RWPE2 (cell line): ENCODE measurements around the gene TMEM238L.
A peak's percentile ranks its signal among the peaks of the same experiment; 100 is the strongest.

Experiments used
- ATAC-seq: fragments of 200-7000 bp; cut with Tn5 transposase; 3 replicates; pipeline ENCODE4 v1.9.1; 2021; ENCODE audit warnings: low read depth
- DNase-seq: peaks from one replicate; pipeline ENCODE4 v3.0.0-alpha.2; 2020; ENCODE audit warnings: low spot score
- H3K27ac ChIP-seq: fragments of 450-650 bp; 2 replicates; pipeline ENCODE4 v1.5.1; 2017; ENCODE audit warnings: mild to moderate bottlenecking; ENCODE audit not compliant: poor library complexity, severe bottlenecking
- H3K27me3 ChIP-seq: fragments of 250-450 bp; sonication (Bioruptor Pico); 2 replicates; pipeline ENCODE4 v1.5.1; 2021; ENCODE audit warnings: mild to moderate bottlenecking, moderate library complexity; ENCODE audit not compliant: insufficient read depth, poor library complexity, severe bottlenecking
- H3K36me3 ChIP-seq: fragments of 250-450 bp; sonication (Bioruptor Pico); 2 replicates; pipeline ENCODE4 v1.5.1; 2020; ENCODE audit warnings: low read depth, mild to moderate bottlenecking, moderate library complexity
- H3K4me1 ChIP-seq: fragments of 250-450 bp; sonication (Bioruptor Pico); 2 replicates; pipeline ENCODE4 v1.5.1; 2021; ENCODE audit warnings: mild to moderate bottlenecking, moderate library complexity; ENCODE audit not compliant: insufficient read depth, poor library complexity, severe bottlenecking
- H3K4me3 ChIP-seq: fragments of 250-450 bp; sonication (Bioruptor Pico); 2 replicates; pipeline ENCODE4 v1.5.1; 2021; ENCODE audit warnings: mild to moderate bottlenecking, moderate library complexity; ENCODE audit not compliant: severe bottlenecking
- H3K9me3 ChIP-seq: fragments of 250-450 bp; sonication (Bioruptor Pico); 2 replicates; pipeline ENCODE4 v1.5.1; 2021; ENCODE audit warnings: mild to moderate bottlenecking, moderate library complexity; ENCODE audit not compliant: severe bottlenecking
- CTCF ChIP-seq: fragments of 450-650 bp; IDR thresholded peaks from one replicate; pipeline ENCODE4 v1.5.1; 2017; ENCODE audit warnings: mild to moderate bottlenecking, moderate library complexity; ENCODE audit not compliant: poor library complexity, severe bottlenecking

Gene TMEM238L

GRCh38 chr17:10754861-10755591 is 48.9 kb downstream of the TMEM238L start:
- ATAC-seq (no peak), DNase-seq (no peak)
- Histone ChIP-seq H3K4me3 (no peak overlapping the region), H3K27ac (no peak overlapping the region), H3K4me1 (no peaks in the 10 kb centered on the region), H3K36me3 (no peaks in the 10 kb centered on the region), H3K27me3 (no peaks in the 10 kb centered on the region), H3K9me3 (no peaks in the 10 kb centered on the region)
- no peak for TF ChIP-seq CTCF

DNA sequence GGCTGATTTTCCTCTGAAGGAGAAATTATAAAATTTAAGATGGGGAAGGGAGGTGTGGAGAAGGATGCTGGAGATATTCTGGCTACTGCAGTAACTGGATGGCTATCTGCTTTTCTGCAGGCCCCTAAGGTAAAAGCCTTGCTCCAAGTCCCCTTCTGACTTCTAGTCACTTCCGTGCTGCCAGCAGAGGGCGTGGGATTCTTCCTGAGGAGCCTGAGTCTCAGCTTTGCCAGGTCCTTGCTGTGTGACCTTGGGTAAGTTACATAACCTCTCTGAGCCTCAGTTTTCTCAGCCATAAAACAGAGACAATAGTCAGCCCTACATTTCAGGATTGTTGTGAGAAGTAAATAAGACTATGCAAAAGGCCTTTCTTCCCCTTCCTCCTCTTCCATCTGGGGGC is 49.8 kb downstream of the TMEM238L start:
- Histone ChIP-seq H3K4me1 (no peaks in the 10 kb centered on the region), H3K4me3 (no peak overlapping the region), H3K36me3 (no peaks in the 10 kb centered on the region), H3K9me3 (no peaks in the 10 kb centered on the region), H3K27me3 (no peaks in the 10 kb centered on the region), H3K27ac (no peak overlapping the region)
- DNase-seq (no peak), ATAC-seq (no peak)
- TF ChIP-seq CTCF, result peak; percentile 40

- DNase-seq (no peak), ATAC-seq (no peak)
- Histone ChIP-seq H3K27ac (no peak overlapping the region), H3K36me3 (no peaks in the 10 kb centered on the region), H3K4me1 (no peaks in the 10 kb centered on the region), H3K9me3 (no peaks in the 10 kb centered on the region), H3K27me3 (no peaks in the 10 kb centered on the region), H3K4me3 (no peak overlapping the region)
- no peak for TF ChIP-seq CTCF
Observed at GRCh38 chr17:10752696-10753095, 51.2 kb downstream of the TMEM238L start.

GRCh38 chr17:10751563-10751962 is 52.3 kb downstream of the TMEM238L start:
- TF ChIP-seq CTCF, result no peak
- ATAC-seq, result no peak

DNA sequence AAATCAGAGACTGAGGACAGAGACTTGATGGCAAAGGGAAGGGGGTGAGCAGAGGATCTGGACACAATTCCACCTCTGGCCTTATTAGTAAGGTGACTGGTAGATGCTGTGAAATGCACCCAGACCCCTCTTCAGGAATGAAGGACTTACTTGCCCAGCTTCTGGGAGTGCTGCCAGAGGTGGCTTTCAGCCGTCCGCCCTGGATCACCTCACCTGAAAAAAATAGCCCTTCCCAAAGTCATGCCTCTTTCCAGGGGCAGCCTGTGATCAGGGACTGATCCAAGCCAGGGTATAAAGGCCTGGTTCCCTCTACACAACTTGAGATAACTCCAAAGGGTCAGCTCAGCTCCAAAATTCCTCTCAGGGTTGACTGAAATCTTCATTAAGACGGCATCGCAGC is 53.7 kb downstream of the TMEM238L start:
- DNase-seq (no peak), ATAC-seq (no peak)
- TF ChIP-seq CTCF, result no peak
- Histone ChIP-seq H3K36me3 (no peaks in the 10 kb centered on the region), H3K9me3 (no peaks in the 10 kb centered on the region), H3K4me1 (no peaks in the 10 kb centered on the region), H3K27me3 (no peaks in the 10 kb centered on the region), H3K27ac (no peak overlapping the region), H3K4me3 (no peak overlapping the region)

More at GRCh38 chr17:10751563-10751962, 52.3 kb downstream of the TMEM238L start:
- no peaks in the 10 kb centered on the region for H3K4me1 ChIP-seq
- no peaks in the 10 kb centered on the region for H3K9me3 ChIP-seq
- H3K36me3 ChIP-seq, result no peaks in the 10 kb centered on the region
- H3K4me3 ChIP-seq, result no peak overlapping the region
- H3K27me3 ChIP-seq, result no peaks in the 10 kb centered on the region
- no peak overlapping the region for H3K27ac ChIP-seq
- DNase-seq, result no peak
